Globus pallidus (tissue), 1 donor: ENCODE results near the gene KLHDC7A.
"Not testable (repeated sequence)": the region's sequence is repeated elsewhere in the genome, so short reads cannot be mapped to it uniquely, and the experiment has no call there.

Experiments
- DNase-seq: peaks from one replicate; pipeline ENCODE4 v3.0.0-alpha.2; 2015; ENCODE audit warnings: low spot score

The KLHDC7A gene

DNA sequence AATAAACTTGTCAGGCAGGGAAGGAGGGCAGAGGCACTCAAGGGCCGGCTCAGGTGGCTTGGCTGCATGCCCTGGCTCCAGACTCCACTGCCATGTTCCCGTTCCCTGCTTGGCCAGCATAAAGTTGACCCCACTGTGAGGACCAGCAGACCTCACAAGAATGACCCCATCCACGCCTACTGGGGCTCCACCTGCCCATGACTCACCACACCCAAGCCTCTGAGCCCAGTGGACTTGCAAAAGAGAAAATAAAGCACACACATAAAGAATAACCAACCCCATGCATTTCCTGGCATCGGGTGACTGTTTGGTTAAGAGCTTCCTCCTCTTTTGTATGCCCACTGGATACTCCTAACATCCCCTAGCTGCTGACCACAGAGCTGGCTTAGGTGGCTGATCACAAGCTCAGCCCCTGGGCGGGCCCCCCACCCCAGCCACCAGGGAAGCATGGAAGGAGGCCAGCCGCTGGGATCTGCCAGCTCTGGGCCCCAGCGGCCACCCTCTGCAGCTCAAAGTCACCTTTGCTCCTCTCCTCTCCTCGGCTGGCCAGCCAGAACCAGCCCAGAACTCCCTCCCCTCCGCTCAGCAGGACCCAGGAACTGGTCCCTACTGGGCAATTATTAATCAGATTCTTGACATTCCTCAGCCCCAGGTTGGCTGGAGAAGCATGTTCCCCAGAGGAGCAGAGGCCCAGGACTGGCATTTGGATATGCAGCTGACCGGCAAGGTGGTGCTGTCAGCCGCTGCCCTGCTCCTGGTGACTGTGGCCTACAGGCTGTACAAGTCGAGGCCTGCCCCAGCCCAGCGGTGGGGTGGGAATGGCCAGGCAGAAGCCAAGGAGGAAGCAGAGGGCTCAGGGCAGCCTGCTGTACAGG, at the start of gene KLHDC7A:
Gene KLHDC7A (plus strand): TSS at position 616 of the 875 bp plus-strand sequence. CDS start 52 bp downstream, at position 668.
- DNase-seq = no peak

DNA sequence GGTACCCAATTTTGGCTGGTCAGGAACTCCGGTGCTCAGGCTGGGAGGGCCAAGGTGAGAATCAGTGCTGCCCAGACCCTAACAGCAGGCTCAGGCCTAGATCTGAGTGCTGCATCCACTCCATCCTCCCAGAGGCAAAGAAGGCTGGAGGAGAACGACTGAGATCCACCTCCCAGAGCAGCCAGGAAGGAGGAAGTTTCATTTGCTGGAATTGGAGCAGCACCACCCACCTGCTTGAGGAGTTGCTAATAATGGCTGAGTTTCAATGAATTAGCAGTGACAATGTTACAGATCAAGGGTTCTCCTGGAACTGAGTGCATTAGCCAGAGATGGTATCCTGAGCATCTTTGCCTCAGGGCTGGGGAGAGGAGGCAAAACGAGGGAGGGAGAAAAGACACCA, 46.7 kb upstream of the KLHDC7A start:
- DNase-seq = no peak

GRCh38 chr1:18440385-18441226, 40.1 kb upstream of the KLHDC7A start:
- no peak for DNase-seq

DNA sequence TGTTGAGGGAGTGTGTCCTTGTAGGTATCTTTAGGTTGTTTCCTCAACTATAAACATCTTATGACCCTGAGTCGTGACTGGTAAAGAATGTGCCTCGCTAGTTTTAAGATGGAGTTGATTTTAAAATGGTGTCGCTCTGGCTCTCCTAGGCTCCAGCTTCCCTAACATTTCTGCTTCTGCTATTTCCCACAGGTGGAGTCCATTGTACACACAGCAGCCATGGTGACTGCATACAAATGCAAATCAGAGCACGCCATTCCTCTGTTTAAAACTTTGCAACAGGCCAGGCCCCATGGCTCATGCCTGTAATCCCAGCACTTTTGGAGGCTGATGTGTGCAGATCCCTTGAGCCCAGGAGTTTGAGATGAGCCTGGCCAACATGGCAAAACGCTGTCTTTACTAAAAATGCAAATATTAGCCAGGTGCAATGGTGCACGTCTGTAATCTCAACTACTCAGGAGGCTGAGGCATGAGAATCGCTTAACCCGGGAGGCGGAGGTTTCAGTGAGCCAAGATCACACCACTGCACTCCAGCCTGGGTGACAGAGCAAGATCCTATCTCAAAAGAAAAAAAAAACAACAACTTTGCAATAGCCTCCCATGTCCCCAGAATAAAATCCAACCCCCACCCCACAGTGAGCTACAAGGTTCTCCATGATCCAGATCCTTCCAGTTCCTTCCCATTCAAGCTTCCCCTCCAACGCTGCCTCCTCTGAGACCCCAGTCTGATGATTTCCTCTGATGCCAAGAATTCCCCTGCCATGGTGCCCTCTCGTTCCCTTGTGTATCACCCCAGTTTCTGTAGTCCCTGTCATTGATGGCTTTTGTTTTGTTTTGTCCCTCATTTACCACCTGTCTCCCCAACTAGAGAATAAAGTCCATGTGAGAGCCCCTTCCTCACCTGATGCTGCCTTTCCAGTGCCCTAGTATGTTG, 36.9 kb upstream of the KLHDC7A start:
- DNase-seq = no peak

DNA sequence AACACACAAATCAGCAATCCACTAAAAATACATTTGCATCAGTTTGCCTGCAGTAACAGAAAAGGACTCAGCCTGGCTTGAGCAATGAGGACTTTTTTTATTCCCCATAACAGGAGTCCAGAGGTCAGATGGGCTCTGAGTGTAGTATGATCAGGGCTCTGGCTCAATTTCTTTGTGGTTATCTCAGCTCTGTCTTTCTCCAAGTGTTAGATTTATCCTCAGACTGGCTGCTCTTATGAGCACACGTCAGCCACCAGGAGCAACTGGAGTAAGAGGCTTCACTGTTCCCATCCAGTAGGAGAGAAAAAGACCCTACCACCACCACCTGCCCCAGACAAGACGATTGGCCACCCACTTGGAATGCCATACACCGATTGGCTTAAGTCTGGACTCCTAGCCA, 36.2 kb upstream of the KLHDC7A start:
- no peak for DNase-seq

GRCh38 chr1:18446751-18447150, 34.0 kb upstream of the KLHDC7A start:
- no peak for DNase-seq

DNA sequence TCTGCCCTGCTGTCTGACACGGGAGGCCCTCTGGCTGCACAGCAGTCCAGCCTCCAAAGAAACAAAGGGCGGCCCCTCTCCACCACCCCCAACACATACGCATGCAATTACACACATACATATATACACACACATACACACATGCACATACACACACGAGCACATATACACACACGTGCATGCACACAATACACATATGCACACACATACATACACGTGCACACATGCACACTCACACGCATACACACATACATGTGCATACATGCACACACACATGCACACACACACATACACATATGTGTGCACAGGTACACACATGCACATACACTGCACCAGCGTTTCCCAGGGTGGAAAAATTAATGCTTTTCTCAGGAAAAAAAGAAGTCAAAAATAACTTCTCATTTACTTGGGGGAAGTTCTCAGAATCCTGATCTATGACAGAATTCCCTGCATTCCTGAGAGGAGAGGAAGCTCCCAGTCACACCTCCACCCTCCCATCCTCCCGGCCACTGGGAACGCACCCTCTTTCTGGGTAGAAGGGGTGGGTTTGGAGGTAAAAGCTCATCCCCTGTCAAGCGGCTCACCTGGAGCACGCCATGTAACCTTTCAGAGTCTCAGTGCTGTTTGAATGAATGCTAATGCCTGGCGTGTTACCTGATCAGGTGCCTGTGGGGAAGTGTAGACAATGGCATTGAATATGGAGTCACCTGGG, 33.1 kb upstream of the KLHDC7A start:
- DNase-seq = no peak

- no peak for DNase-seq
These were observed 31.8 kb upstream of the KLHDC7A start for GRCh38 chr1:18448889-18449288.

GRCh38 chr1:18452550-18452949, 28.2 kb upstream of the KLHDC7A start:
- DNase-seq = no peak

DNA sequence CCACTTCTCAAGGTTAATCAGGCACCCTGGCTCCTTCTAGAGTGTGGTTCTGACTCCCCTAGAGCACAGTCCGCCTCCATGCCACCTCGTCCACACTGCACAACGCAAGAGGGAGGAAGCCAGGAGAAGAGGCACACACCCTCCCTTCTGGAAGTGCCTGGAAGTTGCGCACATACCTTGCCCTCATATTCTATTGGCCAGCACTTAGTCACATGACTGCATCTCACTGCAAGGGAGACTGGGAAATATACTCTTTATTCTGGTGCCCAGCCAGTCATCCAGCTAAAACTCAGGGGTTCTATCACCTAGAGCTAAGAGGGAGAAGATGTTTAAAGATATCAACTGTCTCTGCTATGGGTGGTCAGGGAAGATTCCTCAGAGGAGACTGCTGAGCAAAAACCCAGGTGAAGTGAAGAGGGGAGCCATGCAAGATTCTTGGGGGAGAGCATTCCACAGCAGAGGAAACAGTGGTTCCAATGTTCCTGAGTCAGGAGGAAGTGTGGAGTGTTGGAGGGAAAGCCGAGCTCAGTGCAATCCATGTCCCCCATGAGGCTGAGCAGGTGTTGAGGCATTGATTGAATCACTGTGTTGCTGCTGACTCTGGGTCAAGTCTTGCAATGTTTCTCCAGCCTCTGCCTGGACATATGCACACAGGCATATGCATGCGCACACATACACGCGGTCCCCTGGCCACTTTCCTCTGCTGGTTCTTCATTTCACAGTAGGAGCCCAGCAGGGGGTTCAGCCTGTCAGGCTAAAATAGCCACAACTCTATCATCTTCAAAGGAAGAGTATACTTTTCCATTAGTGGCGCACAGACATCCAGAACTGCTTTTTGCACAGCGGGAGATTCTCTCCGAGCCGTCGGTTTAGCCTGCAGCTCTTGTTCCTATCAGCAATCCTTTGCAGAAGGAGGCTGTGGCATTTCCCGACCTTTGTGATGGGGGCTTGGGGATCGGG, 22.3 kb upstream of the KLHDC7A start:
- DNase-seq = no peak

- no peak for DNase-seq
These were observed 19.1 kb upstream of the KLHDC7A start for GRCh38 chr1:18461656-18462055.

- not testable (repeated sequence) for DNase-seq
These were observed 18.2 kb upstream of the KLHDC7A start for GRCh38 chr1:18462517-18462916.

GRCh38 chr1:18463063-18463462, 17.7 kb upstream of the KLHDC7A start:
- no peak for DNase-seq

DNA sequence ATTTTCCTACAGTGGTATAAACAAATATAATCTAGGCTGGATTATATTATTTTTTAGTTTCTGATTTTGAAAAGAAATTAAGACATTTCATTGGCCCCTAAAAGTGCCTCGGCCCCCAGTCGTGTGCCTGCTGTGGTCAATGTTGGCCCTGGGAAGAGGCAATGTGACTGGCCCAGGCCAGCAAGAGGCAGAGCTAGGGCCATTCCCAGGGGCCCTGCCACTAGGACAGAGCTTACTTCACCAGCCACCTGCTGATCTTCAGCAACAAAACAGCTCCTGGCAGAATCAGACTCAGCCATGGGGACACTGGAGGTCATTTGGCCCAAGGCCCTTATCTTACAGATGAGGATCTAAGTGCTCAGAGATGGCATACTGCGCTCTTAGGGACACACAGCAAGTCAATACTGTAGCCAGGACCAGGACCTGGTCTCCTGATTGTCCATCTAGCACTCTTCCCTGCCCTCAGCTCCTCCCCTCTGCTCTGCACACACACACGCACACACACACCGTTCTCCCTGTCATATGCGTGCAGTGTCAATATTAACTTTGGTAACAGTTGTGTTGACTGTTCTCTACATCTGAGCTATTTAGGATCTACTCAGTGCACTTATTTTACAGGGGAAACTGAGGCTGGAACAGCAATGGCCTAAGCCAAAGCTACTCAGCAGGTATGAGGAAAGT, 16.6 kb upstream of the KLHDC7A start:
- no peak for DNase-seq

- no peak for DNase-seq
These were observed 16.1 kb upstream of the KLHDC7A start for GRCh38 chr1:18464665-18465050.

GRCh38 chr1:18466676-18467075, 14.1 kb upstream of the KLHDC7A start:
- DNase-seq = no peak

DNA sequence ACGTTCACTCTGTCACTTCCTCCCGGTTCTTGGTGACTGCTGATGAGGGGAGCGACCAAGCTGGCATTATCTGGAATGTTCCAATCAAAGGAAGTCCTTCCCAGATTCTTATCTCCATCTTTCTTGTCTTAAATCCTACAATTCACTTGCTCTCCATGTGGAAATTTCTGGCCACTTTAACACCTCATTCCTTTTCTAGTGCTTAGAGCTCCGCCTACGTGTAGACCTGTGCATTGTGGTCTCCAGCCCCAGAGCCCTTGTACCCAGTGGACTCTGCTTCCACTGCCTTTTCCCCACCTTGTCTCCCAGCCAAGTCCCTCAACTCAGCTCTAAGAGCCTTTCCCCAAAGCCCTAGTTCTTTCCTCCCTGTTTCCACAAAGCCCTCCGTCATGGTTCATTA, 12.2 kb upstream of the KLHDC7A start:
- DNase-seq = no peak

DNA sequence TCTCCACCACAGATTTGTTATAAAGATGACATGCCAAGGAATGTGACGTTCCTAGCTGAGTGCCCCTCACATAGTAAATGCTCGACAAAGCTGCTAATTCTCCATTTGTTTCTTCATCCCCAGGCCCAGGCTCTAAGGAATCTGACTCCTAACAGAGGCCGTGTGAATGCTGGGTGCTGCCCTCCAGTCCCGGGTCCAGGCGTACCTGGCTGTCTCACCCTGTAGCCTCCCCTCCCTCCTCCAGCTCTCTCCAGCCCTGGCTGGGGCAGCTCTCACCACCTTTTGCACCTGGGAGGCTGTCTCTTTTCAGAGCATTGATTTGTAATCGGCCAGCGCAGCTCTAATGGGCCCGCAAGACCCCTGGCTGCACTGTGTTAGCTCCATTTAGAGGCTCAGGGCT, 11.2 kb upstream of the KLHDC7A start:
- DNase-seq = no peak

DNA sequence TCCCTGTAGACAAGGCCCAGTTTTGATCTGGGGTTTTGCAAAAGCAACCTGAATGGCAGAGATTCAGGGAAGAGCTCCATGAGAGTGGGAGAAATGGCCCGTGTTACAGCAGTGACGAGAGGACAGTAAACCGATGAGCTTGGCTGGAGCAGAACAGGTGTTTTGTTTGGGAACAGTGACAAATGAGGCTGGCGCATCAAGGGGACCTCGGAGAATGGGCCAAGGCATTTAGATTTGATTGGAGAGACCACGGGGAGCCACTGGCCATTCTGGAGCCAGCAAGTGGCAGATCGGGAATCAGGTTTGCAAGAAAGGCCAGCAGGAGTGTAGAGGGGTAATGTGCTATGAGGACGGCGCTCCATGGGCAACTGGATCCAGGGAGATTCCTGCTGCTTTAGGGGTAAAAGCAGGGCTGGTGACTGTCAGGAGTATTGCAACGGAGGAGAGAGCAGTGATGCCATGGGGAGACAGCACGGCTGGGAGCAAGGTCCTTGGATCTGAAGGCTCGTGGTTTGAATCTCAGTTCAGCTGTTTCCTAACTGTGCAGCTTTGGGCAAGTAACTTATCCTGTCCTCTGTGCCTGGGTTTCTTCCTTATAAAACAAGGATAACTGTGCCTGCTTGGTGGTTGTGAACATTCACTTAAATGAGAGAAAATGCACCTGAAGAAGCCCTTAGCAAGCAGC, 9.9 kb upstream of the KLHDC7A start:
- DNase-seq = no peak
